B cell (primary cell): ENCODE measurements around the gene PAX3.

Experiments
- CTCF ChIP-seq: fragments of 200-600 bp; IDR thresholded peaks from one replicate; pipeline ENCODE4 v1.8.0; 2022; ENCODE audit warnings: antibody characterized with exemption, mild to moderate bottlenecking
- EZH2 ChIP-seq: IDR thresholded peaks from 2 replicates; pipeline ENCODE4 v1.6.1; 2012; ENCODE audit warnings: borderline replicate concordance, low read depth, mild to moderate bottlenecking, moderate library complexity, low read length; ENCODE audit not compliant: insufficient read depth, poor library complexity, severe bottlenecking

- TF ChIP-seq CTCF (no peak), EZH2 (no peak)
Observed at GRCh38 chr2:222193328-222193983, 105.3 kb downstream of the PAX3 start.
